Prostate gland (tissue), 2 donors: ENCODE results near the gene BCL11A. TPM values are rescaled to one million over a fixed set of nuclear protein-coding genes. Genes with fewer than 3 reads are reported as not detected.

ENCODE experiments used
- DNase-seq: peaks from one replicate; pipeline ENCODE4 v3.0.0-alpha.2; 2019; ENCODE audit warnings: low spot score
- H3K27ac ChIP-seq, 2 donors: fragments of 200-600 bp; sonication (generic); 2 replicates each; pipeline ENCODE4 v1.5.1; 2017 to 2019
- H3K27me3 ChIP-seq: fragments of 200-600 bp; sonication (generic); replicated peaks from 2 replicates; pipeline ENCODE4 v1.5.1; 2019; ENCODE audit not compliant: insufficient read depth
- H3K36me3 ChIP-seq, 2 donors: fragments of 200-600 bp; sonication (generic); 1 replicate in 1 of 2; 2 replicates in 1 of 2; pipeline versions ENCODE4 v1.5.1 to v1.8.1; 2017 to 2019
- H3K4me1 ChIP-seq: fragments of 200-600 bp; sonication (generic); replicated peaks from 2 replicates; pipeline ENCODE4 v1.5.1; 2019
- H3K4me3 ChIP-seq, 2 donors: fragments of 200-600 bp; sonication (generic); 2 replicates each; pipeline ENCODE4 v1.5.1; 2017 to 2019
- H3K9me3 ChIP-seq: fragments of 200-600 bp; sonication (generic); 2 replicates; pipeline ENCODE4 v1.5.1; 2017
- POLR2A ChIP-seq: fragments of 450-650 bp; IDR thresholded peaks from one replicate; pipeline ENCODE4 v1.6.1; 2016; ENCODE audit warnings: antibody characterized with exemption, mild to moderate bottlenecking
- POLR2AphosphoS5 ChIP-seq: sonication (generic); formaldehyde crosslinking; IDR thresholded peaks from one replicate; pipeline ENCODE4 v1.6.1; 2017; ENCODE audit warnings: antibody characterized with exemption
- WGBS: methylation state at CpG from one replicate; pipeline ENCODE4 v1.1.5; 2018; 5-methylcytosine and 5-hydroxymethylcytosine counted together
- intact Hi-C: fragments of 100-400 bp; cut with DNase I; formaldehyde crosslinking; loops from one replicate; pipeline ENCODE4 v1.14.2; 2022
- total RNA-seq, 2 donors: library from RNA; depleted of rRNA; stranded (reverse); fragments of >200 nt; gene quantifications; one replicate each; pipeline ENCODE4 v1.1.0, GENCODE V29; 2016
- TF ChIP-seq, protein P1 (sequence below), 4 experiments: fragments of 200-600 bp in 2 of 4; fragments of 450-650 bp in 2 of 4; sonication (generic) in 2 of 4; IDR thresholded peaks; 1 replicate in 3 of 4; 2 replicates in 1 of 4; pipeline ENCODE4 v1.5.1; 2016 to 2019; ENCODE audit warnings: antibody characterized with exemption in 4 of 4, mild to moderate bottlenecking in 2 of 4, moderate library complexity in 2 of 4

The BCL11A gene
- total RNA-seq: 10 to 100 TPM; 14.6 to 22.2 TPM

DNA sequence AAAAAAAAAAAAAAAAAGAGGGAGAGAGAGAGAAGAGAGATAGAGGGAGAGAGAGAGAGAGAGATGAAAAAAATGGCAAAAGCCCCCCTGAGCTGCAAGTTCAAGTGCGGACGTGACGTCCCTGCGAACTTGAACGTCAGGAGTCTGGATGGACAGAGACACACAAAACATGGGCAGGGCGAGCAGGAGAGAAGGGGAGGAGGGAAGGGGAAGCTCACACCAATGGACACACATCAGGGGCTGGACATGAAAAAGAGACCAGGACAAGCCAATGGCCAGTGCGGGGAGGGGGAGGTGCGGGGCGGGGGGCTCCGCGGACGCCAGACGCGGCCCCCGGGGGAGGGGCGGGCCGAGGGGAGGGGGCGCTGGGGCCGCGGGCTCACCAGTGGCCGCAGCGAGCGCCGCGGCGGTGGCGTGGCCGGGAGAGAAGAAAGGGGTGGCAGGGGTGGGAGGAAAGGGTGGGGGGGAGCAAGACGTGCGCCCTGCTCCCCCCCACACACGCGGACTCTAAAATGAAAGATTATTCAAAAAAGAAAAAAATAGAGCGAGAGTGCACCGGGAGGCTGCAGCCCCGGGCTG, at the start of gene BCL11A:
TSS of gene BCL11A (minus strand) at position 160 of the 579 bp plus-strand sequence. CDS start 384 bp downstream, outside the sequence.
- intact Hi-C loops: no loop called here
- H3K4me3 ChIP-seq: peak within 1 kb of the TSS; percentile 53 to 61
- peak; percentile 87 for DNase-seq
- no peaks in the 10 kb centered on the region for H3K36me3 ChIP-seq
- H3K4me1 ChIP-seq: no peaks in the 10 kb centered on the region
- peak within 1 kb of the TSS; percentile 76 to 82 for H3K27ac ChIP-seq
- H3K27me3 ChIP-seq: peaks cover 4% of the 10 kb centered on the region
- 2% methylated on average over 35 of the region's 35 CpGs for WGBS
- TF ChIP-seq POLR2A (peak; percentile 82), POLR2AphosphoS5 (peak; percentile 73)
- TF ChIP-seq, protein P1, sequence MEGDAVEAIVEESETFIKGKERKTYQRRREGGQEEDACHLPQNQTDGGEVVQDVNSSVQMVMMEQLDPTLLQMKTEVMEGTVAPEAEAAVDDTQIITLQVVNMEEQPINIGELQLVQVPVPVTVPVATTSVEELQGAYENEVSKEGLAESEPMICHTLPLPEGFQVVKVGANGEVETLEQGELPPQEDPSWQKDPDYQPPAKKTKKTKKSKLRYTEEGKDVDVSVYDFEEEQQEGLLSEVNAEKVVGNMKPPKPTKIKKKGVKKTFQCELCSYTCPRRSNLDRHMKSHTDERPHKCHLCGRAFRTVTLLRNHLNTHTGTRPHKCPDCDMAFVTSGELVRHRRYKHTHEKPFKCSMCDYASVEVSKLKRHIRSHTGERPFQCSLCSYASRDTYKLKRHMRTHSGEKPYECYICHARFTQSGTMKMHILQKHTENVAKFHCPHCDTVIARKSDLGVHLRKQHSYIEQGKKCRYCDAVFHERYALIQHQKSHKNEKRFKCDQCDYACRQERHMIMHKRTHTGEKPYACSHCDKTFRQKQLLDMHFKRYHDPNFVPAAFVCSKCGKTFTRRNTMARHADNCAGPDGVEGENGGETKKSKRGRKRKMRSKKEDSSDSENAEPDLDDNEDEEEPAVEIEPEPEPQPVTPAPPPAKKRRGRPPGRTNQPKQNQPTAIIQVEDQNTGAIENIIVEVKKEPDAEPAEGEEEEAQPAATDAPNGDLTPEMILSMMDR (IDR thresholded peaks at IDR 0.05): no peak
- H3K9me3 ChIP-seq: no peaks in the 10 kb centered on the region

DNA sequence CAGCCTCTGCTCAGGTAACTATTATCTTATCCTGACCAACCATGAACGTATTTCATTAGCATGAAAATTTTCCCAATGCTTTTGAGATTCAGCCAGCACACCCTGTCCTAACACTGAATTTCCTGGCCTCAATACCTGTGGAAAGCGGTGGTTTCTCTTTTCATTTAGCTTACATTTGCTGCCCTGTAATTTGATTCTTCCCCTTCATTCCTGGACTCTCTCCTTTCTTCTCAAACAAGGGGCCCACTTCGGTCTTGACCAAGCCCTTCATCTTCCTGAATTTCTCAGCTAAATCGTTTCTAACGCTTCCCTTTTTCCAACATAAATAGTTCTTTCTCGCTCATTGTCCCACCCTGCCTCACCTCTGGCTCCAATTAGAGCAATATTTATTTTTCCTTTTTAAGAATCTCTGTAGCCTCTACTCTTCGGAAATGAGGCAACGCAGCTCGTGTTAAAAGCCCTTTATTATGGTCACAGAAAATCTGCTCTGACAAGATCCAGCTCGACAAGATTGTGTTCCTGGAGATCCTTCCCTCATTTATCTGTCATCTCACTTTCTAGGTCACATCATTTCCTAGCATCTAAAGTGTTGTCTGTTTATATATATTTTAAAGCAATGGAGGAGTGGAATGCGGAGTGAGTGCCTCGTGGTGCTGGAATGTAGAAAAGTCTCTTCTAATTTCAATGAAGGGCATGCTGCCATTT, 49.5 kb upstream of the BCL11A start:
- H3K9me3 ChIP-seq: no peaks in the 10 kb centered on the region
- DNase-seq: peak; percentile 29
- TF ChIP-seq, protein P1 (IDR thresholded peaks at IDR 0.05): no peak
- peak; percentile 5 for TF ChIP-seq POLR2AphosphoS5
- no peak for TF ChIP-seq POLR2A
- H3K27ac ChIP-seq: peak overlapping the region; percentile 33 to 50
- H3K36me3 ChIP-seq: no peaks in the 10 kb centered on the region
- H3K4me3 ChIP-seq: no peak overlapping the region
- H3K27me3 ChIP-seq: no peaks in the 10 kb centered on the region
- WGBS: 14% methylated on average over 12 of the region's 12 CpGs
- no peaks in the 10 kb centered on the region for H3K4me1 ChIP-seq
- intact Hi-C loops: no loop called here

DNA sequence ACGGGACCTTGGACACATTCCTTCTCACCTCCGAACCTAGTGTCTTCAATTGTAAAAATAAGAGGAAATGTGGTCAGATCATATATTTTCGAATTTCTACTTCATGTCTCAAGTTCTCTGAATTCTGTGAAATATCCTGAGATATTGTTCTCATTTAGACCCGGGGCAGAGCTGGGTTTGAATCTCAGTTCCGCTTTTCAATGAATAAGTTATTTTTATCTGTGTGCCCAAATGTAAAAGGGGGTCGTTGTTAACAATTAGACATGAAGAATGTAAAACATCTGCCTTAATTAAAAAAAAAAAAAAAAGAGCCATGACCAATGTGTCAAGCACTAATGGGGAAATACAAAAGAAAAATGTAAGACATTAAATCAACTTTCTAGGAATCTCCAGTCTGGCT, 48.9 kb upstream of the BCL11A start:
- no peak overlapping the region for H3K4me3 ChIP-seq
- 73% methylated on average over 6 of the region's 6 CpGs for WGBS
- peak overlapping the region in 1 of 2 donors; percentile 33 for H3K27ac ChIP-seq
- intact Hi-C loops: no loop called here
- no peak for DNase-seq
- no peaks in the 10 kb centered on the region for H3K9me3 ChIP-seq
- H3K4me1 ChIP-seq: no peaks in the 10 kb centered on the region
- no peak for TF ChIP-seq POLR2AphosphoS5
- TF ChIP-seq POLR2A: no peak
- TF ChIP-seq, protein P1 (IDR thresholded peaks at IDR 0.05): no peak
- no peaks in the 10 kb centered on the region for H3K27me3 ChIP-seq
- no peaks in the 10 kb centered on the region for H3K36me3 ChIP-seq

DNA sequence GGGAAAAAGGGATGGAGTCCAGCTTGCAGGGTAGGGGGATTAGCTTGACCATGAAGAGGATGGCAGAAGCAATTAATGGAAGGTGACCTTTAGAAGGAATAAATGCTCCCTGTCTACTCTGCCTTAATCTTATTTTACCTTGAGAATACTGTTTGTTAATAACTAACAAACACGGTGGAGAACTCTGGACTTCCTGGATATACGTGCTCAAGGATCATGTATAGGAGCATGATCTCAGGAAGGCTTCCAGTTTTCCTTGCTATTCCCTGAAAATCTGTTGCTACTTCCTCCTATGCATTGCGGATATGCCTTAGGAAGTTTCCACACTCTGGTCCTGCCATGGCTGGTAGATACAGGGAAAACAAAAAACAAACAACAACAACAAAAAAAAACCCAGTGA, 44.8 kb upstream of the BCL11A start:
- H3K27me3 ChIP-seq: no peaks in the 10 kb centered on the region
- no peaks in the 10 kb centered on the region for H3K4me1 ChIP-seq
- no peak overlapping the region for H3K4me3 ChIP-seq
- 94% methylated on average over 3 of the region's 3 CpGs for WGBS
- TF ChIP-seq POLR2A (no peak), POLR2AphosphoS5 (no peak)
- TF ChIP-seq, protein P1 (IDR thresholded peaks at IDR 0.05): no peak
- no peaks in the 10 kb centered on the region for H3K36me3 ChIP-seq
- no peak for DNase-seq
- intact Hi-C loops: no loop called here
- H3K9me3 ChIP-seq: no peaks in the 10 kb centered on the region
- H3K27ac ChIP-seq: no peak overlapping the region

DNA sequence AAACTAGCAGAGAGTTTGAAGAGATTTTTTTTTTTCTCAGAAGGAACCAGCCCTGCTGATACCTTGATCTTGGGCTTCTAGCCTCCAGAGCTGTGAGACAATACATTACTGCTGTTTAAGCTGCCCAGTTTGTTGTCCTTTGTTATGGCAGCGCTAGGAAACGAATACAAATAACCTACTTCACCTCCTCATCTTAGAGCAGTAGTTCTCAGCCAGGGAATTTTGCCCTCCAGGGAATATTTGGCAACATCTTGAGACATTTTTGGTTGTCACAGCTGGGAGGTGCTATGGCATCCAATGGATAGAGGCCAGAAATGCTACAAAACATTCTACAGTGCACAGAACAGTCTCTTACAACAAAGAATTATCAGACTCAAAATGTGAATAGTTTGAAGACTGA, 43.9 kb upstream of the BCL11A start:
- no peak overlapping the region for H3K27ac ChIP-seq

More for the DNA sequence above, 43.9 kb upstream of the BCL11A start:
- intact Hi-C loops: no loop called here
- no peak for DNase-seq
- no peaks in the 10 kb centered on the region for H3K4me1 ChIP-seq
- WGBS: 61% methylated on average over 2 of the region's 2 CpGs
- no peaks in the 10 kb centered on the region for H3K36me3 ChIP-seq
- no peaks in the 10 kb centered on the region for H3K9me3 ChIP-seq
- no peak overlapping the region for H3K4me3 ChIP-seq
- no peaks in the 10 kb centered on the region for H3K27me3 ChIP-seq
- TF ChIP-seq POLR2A (no peak), POLR2AphosphoS5 (no peak)
- TF ChIP-seq, protein P1 (IDR thresholded peaks at IDR 0.05): no peak
